HepG2 (cell line): ENCODE results near the gene DSTN. TPM values are rescaled to one million over a fixed set of nuclear protein-coding genes. Genes with fewer than 3 reads are reported as not detected.

Experiments
- CHD4 ChIP-seq: fragments of 200-600 bp; sonication (generic); IDR thresholded peaks from 2 replicates; pipeline ENCODE4 v1.7.0; 2017; ENCODE audit warnings: mild to moderate bottlenecking, low read length, borderline replicate concordance
- HOXA9 ChIP-seq: sonication (generic); formaldehyde crosslinking; IDR thresholded peaks from 2 replicates; pipeline ENCODE4 v1.8.1; 2022; ENCODE audit warnings: missing genetic modification reagents, mild to moderate bottlenecking, moderate library complexity, borderline replicate concordance
- KLF16 ChIP-seq, 2 experiments: sonication (generic) in 1 of 2; formaldehyde crosslinking in 1 of 2; IDR thresholded peaks; 2 replicates each; pipeline versions ENCODE4 v1.6.1 to v1.8.0; 2016 to 2023; ENCODE audit warnings: missing genetic modification reagents in 2 of 2, missing compliant biosample characterization in 1 of 2
- MTA3 ChIP-seq: sonication (generic); formaldehyde crosslinking; IDR thresholded peaks from 2 replicates; pipeline ENCODE4 v1.4.0; 2020; ENCODE audit warnings: missing genetic modification reagents
- NFIC ChIP-seq: IDR thresholded peaks from 2 replicates; pipeline ENCODE4 v1.6.1; 2012; ENCODE audit warnings: mild to moderate bottlenecking, low read length, inconsistent platforms
- TCF12 ChIP-seq, 2 experiments: fragments of 450-650 bp in 1 of 2; sonication (generic) in 1 of 2; formaldehyde crosslinking in 1 of 2; IDR thresholded peaks; 2 replicates each; pipeline versions ENCODE4 v1.6.1 to v1.8.0; 2017 to 2022; ENCODE audit warnings: antibody characterized with exemption in 1 of 2, mild to moderate bottlenecking in 1 of 2, missing genetic modification reagents in 1 of 2, moderate library complexity in 1 of 2
- ZEB1 ChIP-seq: IDR thresholded peaks from 2 replicates; pipeline ENCODE4 v1.6.1; 2012; ENCODE audit warnings: mild to moderate bottlenecking, low read depth, inconsistent platforms; ENCODE audit not compliant: insufficient replicate concordance
- ZFAT ChIP-seq: sonication (generic); formaldehyde crosslinking; conservative IDR thresholded peaks from 2 replicates; pipeline ENCODE4 v1.8.1; 2023; ENCODE audit warnings: missing genetic modification reagents, inconsistent platforms
- ZFP62 ChIP-seq: sonication (generic); formaldehyde crosslinking; IDR thresholded peaks from 2 replicates; pipeline ENCODE4 v1.4.0; 2020; ENCODE audit warnings: missing genetic modification reagents
- ZNF614 ChIP-seq: IDR thresholded peaks from 2 replicates; pipeline ENCODE4 v1.6.1; 2018; ENCODE audit warnings: missing biosample characterization, missing genetic modification reagents, inconsistent platforms, borderline replicate concordance
- ZNF773 ChIP-seq: sonication (generic); formaldehyde crosslinking; IDR thresholded peaks from 2 replicates; pipeline ENCODE4 v1.4.0; 2020; ENCODE audit warnings: missing genetic modification reagents, borderline replicate concordance
- ZNF780A ChIP-seq: sonication (generic); formaldehyde crosslinking; IDR thresholded peaks from 2 replicates; pipeline ENCODE4 v1.8.0; 2022; ENCODE audit warnings: mild to moderate bottlenecking, missing genetic modification reagents, moderate library complexity
- polyA plus RNA-seq, 8 experiments: library from polyadenylated mRNA; depleted of rRNA in 3 of 8; stranded (reverse) in 7 of 8; unstranded in 1 of 8; fragments of >200 nt; fragmentation: Illumina TruSeq in 4 of 8; extraction: Trizol in 4 of 8; gene quantifications; 2 replicates each; pipeline versions ENCODE4 v1.2.1 to v1.2.3, GENCODE V29; 2011 to 2016; ENCODE audit warnings: low read depth in 4 of 8, missing spikeins in 1 of 8, mixed read lengths in 1 of 8; ENCODE audit not compliant: insufficient read depth in 1 of 8
- total RNA-seq, 5 experiments: library from RNA; depleted of rRNA; stranded (reverse); fragments of >200 nt; fragmentation: Illumina TruSeq; extraction: Trizol; gene quantifications; 2 replicates each; pipeline ENCODE4 v1.2.3, GENCODE V29; 2016; ENCODE audit warnings: low read depth in 1 of 5
- TF ChIP-seq, protein P1 (sequence below): sonication (generic); formaldehyde crosslinking; IDR thresholded peaks from 2 replicates; pipeline ENCODE4 v1.8.0; 2022; ENCODE audit warnings: missing genetic modification reagents, mild to moderate bottlenecking, moderate library complexity, borderline replicate concordance
- TF ChIP-seq, protein P2 (sequence below): IDR thresholded peaks from 2 replicates; pipeline ENCODE4 v1.6.1; 2018; ENCODE audit warnings: missing genetic modification reagents, mild to moderate bottlenecking, missing compliant biosample characterization
- TF ChIP-seq, protein P3 (sequence below): sonication (generic); formaldehyde crosslinking; IDR thresholded peaks from 2 replicates; pipeline ENCODE4 v1.5.0; 2020; ENCODE audit warnings: mild to moderate bottlenecking, missing genetic modification reagents
- TF ChIP-seq, protein P4 (sequence below): sonication (generic); formaldehyde crosslinking; IDR thresholded peaks from 2 replicates; pipeline ENCODE4 v1.9.0; 2021; ENCODE audit warnings: mild to moderate bottlenecking, missing genetic modification reagents

DSTN gene
- total and polyA plus RNA-seq, 2 of the 13 experiments (the other 11 are each of a cell fraction or from before 2014, with no cell fraction given), result 27.6 to 106 TPM

DNA sequence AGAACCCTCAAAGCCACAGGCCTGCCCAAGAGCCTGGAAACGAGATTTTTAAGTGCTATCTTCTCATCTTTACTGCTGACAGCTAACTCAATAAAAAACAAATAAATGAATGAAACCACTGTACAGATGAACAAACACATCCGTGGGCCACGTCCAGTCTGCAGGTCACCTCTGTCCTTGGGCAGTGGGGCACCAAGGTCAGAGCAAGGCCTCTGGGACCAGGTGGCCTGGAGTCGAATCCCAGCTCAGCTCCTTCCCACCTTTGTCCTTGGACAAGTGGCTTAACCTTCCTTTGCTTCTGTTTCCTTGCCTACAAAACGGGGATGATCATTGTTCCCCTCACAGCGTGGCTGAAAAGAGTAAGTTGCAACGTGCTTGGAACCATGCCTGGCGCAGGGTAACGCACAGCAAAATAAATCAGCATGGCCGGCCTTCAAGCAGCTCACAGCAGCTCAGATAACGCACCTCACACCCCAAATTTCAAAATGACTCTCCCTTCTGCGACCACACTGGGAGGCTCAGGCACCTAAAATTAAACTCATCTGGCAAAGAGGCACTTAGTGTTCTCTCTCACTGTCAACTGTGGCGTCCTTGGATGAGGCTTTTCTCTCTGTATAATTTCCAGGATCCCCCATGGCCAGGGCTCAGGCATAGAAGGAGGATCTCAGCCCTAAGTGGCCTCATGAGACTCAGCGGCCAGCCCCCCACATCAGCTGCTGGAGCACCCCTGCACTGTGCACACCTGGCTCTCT is 76.5 kb downstream of the DSTN start (continued):
- TF ChIP-seq ZNF614 (CRISPR knock-in tag), result 0 out of 2 replicates have a peak, but pooled peaks have one; percentile 42
- TF ChIP-seq, protein P1, sequence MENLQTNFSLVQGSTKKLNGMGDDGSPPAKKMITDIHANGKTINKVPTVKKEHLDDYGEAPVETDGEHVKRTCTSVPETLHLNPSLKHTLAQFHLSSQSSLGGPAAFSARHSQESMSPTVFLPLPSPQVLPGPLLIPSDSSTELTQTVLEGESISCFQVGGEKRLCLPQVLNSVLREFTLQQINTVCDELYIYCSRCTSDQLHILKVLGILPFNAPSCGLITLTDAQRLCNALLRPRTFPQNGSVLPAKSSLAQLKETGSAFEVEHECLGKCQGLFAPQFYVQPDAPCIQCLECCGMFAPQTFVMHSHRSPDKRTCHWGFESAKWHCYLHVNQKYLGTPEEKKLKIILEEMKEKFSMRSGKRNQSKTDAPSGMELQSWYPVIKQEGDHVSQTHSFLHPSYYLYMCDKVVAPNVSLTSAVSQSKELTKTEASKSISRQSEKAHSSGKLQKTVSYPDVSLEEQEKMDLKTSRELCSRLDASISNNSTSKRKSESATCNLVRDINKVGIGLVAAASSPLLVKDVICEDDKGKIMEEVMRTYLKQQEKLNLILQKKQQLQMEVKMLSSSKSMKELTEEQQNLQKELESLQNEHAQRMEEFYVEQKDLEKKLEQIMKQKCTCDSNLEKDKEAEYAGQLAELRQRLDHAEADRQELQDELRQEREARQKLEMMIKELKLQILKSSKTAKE, result peak; percentile 40; the same call in 1 of the 2 replicates
- no peak for TF ChIP-seq ZEB1
- TF ChIP-seq, protein P2, sequence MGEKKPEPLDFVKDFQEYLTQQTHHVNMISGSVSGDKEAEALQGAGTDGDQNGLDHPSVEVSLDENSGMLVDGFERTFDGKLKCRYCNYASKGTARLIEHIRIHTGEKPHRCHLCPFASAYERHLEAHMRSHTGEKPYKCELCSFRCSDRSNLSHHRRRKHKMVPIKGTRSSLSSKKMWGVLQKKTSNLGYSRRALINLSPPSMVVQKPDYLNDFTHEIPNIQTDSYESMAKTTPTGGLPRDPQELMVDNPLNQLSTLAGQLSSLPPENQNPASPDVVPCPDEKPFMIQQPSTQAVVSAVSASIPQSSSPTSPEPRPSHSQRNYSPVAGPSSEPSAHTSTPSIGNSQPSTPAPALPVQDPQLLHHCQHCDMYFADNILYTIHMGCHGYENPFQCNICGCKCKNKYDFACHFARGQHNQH (CRISPR knock-in tag), result no peak
- TF ChIP-seq TCF12 (IDR thresholded peaks at IDR 0.05), result no peak
- no peak for TF ChIP-seq TCF12 (CRISPR knock-in tag; IDR thresholded peaks at IDR 0.05)
- TF ChIP-seq NFIC, result no peak
- no peak for TF ChIP-seq KLF16 (CRISPR knock-in tag; IDR thresholded peaks at IDR 0.05)
- TF ChIP-seq ZFP62 (CRISPR knock-in tag), result no peak
- TF ChIP-seq, protein P3, sequence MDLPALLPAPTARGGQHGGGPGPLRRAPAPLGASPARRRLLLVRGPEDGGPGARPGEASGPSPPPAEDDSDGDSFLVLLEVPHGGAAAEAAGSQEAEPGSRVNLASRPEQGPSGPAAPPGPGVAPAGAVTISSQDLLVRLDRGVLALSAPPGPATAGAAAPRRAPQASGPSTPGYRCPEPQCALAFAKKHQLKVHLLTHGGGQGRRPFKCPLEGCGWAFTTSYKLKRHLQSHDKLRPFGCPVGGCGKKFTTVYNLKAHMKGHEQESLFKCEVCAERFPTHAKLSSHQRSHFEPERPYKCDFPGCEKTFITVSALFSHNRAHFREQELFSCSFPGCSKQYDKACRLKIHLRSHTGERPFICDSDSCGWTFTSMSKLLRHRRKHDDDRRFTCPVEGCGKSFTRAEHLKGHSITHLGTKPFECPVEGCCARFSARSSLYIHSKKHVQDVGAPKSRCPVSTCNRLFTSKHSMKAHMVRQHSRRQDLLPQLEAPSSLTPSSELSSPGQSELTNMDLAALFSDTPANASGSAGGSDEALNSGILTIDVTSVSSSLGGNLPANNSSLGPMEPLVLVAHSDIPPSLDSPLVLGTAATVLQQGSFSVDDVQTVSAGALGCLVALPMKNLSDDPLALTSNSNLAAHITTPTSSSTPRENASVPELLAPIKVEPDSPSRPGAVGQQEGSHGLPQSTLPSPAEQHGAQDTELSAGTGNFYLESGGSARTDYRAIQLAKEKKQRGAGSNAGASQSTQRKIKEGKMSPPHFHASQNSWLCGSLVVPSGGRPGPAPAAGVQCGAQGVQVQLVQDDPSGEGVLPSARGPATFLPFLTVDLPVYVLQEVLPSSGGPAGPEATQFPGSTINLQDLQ (CRISPR knock-in tag), result no peak
- no peak for TF ChIP-seq HOXA9 (CRISPR knock-in tag)
- no peak for TF ChIP-seq ZNF773
- no peak for TF ChIP-seq MTA3 (CRISPR knock-in tag)
- TF ChIP-seq CHD4, result no peak
- no peak for TF ChIP-seq ZNF780A (CRISPR knock-in tag)
- TF ChIP-seq ZFAT, result no peak
- TF ChIP-seq, protein P4, sequence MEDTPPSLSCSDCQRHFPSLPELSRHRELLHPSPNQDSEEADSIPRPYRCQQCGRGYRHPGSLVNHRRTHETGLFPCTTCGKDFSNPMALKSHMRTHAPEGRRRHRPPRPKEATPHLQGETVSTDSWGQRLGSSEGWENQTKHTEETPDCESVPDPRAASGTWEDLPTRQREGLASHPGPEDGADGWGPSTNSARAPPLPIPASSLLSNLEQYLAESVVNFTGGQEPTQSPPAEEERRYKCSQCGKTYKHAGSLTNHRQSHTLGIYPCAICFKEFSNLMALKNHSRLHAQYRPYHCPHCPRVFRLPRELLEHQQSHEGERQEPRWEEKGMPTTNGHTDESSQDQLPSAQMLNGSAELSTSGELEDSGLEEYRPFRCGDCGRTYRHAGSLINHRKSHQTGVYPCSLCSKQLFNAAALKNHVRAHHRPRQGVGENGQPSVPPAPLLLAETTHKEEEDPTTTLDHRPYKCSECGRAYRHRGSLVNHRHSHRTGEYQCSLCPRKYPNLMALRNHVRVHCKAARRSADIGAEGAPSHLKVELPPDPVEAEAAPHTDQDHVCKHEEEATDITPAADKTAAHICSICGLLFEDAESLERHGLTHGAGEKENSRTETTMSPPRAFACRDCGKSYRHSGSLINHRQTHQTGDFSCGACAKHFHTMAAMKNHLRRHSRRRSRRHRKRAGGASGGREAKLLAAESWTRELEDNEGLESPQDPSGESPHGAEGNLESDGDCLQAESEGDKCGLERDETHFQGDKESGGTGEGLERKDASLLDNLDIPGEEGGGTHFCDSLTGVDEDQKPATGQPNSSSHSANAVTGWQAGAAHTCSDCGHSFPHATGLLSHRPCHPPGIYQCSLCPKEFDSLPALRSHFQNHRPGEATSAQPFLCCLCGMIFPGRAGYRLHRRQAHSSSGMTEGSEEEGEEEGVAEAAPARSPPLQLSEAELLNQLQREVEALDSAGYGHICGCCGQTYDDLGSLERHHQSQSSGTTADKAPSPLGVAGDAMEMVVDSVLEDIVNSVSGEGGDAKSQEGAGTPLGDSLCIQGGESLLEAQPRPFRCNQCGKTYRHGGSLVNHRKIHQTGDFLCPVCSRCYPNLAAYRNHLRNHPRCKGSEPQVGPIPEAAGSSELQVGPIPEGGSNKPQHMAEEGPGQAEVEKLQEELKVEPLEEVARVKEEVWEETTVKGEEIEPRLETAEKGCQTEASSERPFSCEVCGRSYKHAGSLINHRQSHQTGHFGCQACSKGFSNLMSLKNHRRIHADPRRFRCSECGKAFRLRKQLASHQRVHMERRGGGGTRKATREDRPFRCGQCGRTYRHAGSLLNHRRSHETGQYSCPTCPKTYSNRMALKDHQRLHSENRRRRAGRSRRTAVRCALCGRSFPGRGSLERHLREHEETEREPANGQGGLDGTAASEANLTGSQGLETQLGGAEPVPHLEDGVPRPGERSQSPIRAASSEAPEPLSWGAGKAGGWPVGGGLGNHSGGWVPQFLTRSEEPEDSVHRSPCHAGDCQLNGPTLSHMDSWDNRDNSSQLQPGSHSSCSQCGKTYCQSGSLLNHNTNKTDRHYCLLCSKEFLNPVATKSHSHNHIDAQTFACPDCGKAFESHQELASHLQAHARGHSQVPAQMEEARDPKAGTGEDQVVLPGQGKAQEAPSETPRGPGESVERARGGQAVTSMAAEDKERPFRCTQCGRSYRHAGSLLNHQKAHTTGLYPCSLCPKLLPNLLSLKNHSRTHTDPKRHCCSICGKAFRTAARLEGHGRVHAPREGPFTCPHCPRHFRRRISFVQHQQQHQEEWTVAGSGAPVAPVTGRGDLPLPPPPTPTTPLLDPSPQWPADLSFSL (CRISPR knock-in tag), result no peak
